Measurements from ENCODE around the gene PLEKHS1.

GRCh38 chr10:113802997-113803396 is 51.5 kb downstream of the PLEKHS1 start:
- TF ChIP-seq CTCF (IDR thresholded peaks at IDR 0.05) = no peak
- TF ChIP-seq POLR2A (IDR thresholded peaks at IDR 0.05) = no peak
- TF ChIP-seq POLR2AphosphoS5 (IDR thresholded peaks at IDR 0.05) = no peak
- no peak for TF ChIP-seq EP300 (IDR thresholded peaks at IDR 0.05)
